Measurements from ENCODE around the gene YTHDC2. TPM values are rescaled to one million over a fixed set of nuclear protein-coding genes. Genes with fewer than 3 reads are reported as not detected.

The YTHDC2 gene
- 12.6 and 21.8 TPM in 2 replicates for total RNA-seq

- no peak for DNase-seq (ENCODE audit: extremely low read depth, low read depth, low spot score)
Measured at GRCh38 chr5:113513384-113514288, at the start of gene YTHDC2. YTHDC2 (plus strand) TSS chr5:113513694; CDS start chr5:113513896, 202 bp downstream.

GRCh38 chr5:113474100-113474728 is 39.3 kb upstream of the YTHDC2 start:
- DNase-seq (ENCODE audit: extremely low read depth, low read depth, low spot score), result no peak

- DNase-seq (ENCODE audit: extremely low read depth, low read depth, low spot score), result no peak
Measured at GRCh38 chr5:113478691-113479090, 34.8 kb upstream of the YTHDC2 start.

- DNase-seq (ENCODE audit: extremely low read depth, low read depth, low spot score), result no peak
Measured at GRCh38 chr5:113480243-113480642, 33.3 kb upstream of the YTHDC2 start.

GRCh38 chr5:113487416-113487780 is 26.1 kb upstream of the YTHDC2 start:
- no peak for DNase-seq (ENCODE audit: extremely low read depth, low read depth, low spot score)

- DNase-seq (ENCODE audit: extremely low read depth, low read depth, low spot score), result no peak
Measured at GRCh38 chr5:113487781-113488644, 25.5 kb upstream of the YTHDC2 start, which contains the start of gene MCC. MCC (minus strand) TSS chr5:113488453.

GRCh38 chr5:113488645-113489184 is 24.8 kb upstream of the YTHDC2 start:
- DNase-seq (ENCODE audit: extremely low read depth, low read depth, low spot score), result no peak

GRCh38 chr5:113489299-113489698 is 24.2 kb upstream of the YTHDC2 start:
- DNase-seq (ENCODE audit: extremely low read depth, low read depth, low spot score), result no peak

- no peak for DNase-seq (ENCODE audit: extremely low read depth, low read depth, low spot score)
Measured at GRCh38 chr5:113490317-113490716, 23.2 kb upstream of the YTHDC2 start.

GRCh38 chr5:113491022-113491421 is 22.5 kb upstream of the YTHDC2 start:
- no peak for DNase-seq (ENCODE audit: extremely low read depth, low read depth, low spot score)

- no peak for DNase-seq (ENCODE audit: extremely low read depth, low read depth, low spot score)
Measured at GRCh38 chr5:113493446-113493845, 20.0 kb upstream of the YTHDC2 start.

GRCh38 chr5:113495422-113495841 is 18.1 kb upstream of the YTHDC2 start:
- no peak for DNase-seq (ENCODE audit: extremely low read depth, low read depth, low spot score)

GRCh38 chr5:113502073-113502472 is 11.4 kb upstream of the YTHDC2 start:
- DNase-seq (ENCODE audit: extremely low read depth, low read depth, low spot score), result no peak

- DNase-seq (ENCODE audit: extremely low read depth, low read depth, low spot score), result no peak
Measured at GRCh38 chr5:113503146-113503545, 10.3 kb upstream of the YTHDC2 start.

GRCh38 chr5:113505181-113505580 is 8.3 kb upstream of the YTHDC2 start:
- DNase-seq (ENCODE audit: extremely low read depth, low read depth, low spot score), result no peak

GRCh38 chr5:113507601-113508000 is 5.9 kb upstream of the YTHDC2 start:
- DNase-seq (ENCODE audit: extremely low read depth, low read depth, low spot score), result no peak

- DNase-seq (ENCODE audit: extremely low read depth, low read depth, low spot score), result no peak
Measured at GRCh38 chr5:113508756-113509155, 4.7 kb upstream of the YTHDC2 start.

- no peak for DNase-seq (ENCODE audit: extremely low read depth, low read depth, low spot score)
Measured at GRCh38 chr5:113510836-113511451, 2.5 kb upstream of the YTHDC2 start.

- DNase-seq (ENCODE audit: extremely low read depth, low read depth, low spot score), result no peak
Measured at GRCh38 chr5:113512341-113512740, 1.2 kb upstream of the YTHDC2 start.

- DNase-seq (ENCODE audit: extremely low read depth, low read depth, low spot score), result no peak
Measured at GRCh38 chr5:113514289-113514635, 768 bp downstream of the YTHDC2 start.
